Measurements from ENCODE around the gene ARHGEF2. TPM values are rescaled to one million over a fixed set of nuclear protein-coding genes. Genes with fewer than 3 reads are reported as not detected.

ARHGEF2 gene
- total RNA-seq, 1 donor from 2014 or later, result 211 TPM

DNA sequence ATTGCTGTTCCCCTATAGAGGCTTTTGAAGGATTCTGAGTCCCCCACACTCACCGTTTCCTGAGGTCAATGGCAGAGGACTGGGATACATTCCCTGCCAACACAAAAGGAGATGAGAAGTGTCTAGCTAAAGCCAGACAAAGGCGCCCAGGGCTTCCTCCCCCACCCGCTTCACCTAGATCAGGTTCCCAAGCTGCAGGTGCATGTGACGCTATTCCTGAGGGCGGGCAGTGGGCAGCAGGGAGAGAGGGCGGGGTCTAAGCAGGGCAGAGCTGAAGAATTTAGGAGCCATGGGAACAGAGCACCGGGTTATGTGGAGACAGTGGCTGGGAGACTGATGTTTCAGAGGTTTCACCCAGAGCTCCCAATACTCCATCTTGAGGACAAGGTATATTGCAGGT, 6.0 kb upstream of the ARHGEF2 start:
- intact Hi-C loops (cut with micrococcal nuclease), result no loop called here
- DNase-seq (ENCODE audit: low spot score), result no peak
- no peak overlapping the region for H3K27ac Mint-ChIP-seq
- H3K9me3 Mint-ChIP-seq, result no peaks in the 10 kb centered on the region
- H3K4me3 Mint-ChIP-seq (ENCODE audit: low read depth), result no peak overlapping the region
- peaks cover 19% of the 10 kb centered on the region for H3K36me3 Mint-ChIP-seq (ENCODE audit: low read depth)
- no peaks in the 10 kb centered on the region for H3K27me3 Mint-ChIP-seq (ENCODE audit: low read depth)
- peaks cover 43% of the 10 kb centered on the region for H3K4me1 Mint-ChIP-seq (ENCODE audit: low read depth)

DNA sequence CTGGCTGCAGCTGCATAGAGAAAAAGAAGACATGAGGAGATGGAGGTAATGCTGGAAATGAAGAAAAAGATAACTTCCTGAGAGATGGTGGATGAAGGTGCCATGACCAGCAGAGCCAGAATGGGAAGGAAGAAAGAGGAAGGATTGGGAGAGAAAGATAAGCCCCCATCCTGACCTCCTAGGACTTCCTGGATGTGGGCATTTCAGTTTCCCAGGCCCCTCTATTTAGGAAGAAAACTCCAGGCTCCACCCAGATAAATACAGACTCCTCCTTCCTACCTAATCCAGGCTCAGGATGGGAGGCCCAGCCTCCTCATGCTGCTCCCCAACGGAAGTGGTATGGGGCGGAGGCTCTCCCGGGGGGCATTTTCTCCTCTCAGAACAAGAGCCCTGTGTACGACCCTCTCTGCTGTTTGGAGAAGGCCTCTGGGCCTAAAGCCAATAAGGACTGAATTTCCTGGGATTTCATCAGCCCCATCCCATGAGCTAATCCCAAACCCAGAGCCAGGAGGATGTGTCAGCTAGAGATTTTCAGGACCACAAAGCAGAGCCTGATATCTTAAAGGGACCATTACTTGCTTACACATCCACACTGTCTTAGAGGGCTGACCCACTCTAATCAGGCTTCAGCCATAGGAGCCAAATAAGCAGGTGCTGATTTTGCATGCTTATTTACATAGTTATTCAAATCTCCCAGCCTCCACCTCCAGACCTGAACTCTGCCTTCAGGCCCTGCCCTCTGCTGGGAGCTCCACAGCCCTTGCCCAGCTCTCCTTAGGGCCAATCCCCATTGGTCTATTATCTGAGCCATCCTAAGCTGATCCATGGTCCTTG, 5.1 kb upstream of the ARHGEF2 start:
- H3K4me1 Mint-ChIP-seq (ENCODE audit: low read depth), result peaks cover 39% of the 10 kb centered on the region
- no peak overlapping the region for H3K4me3 Mint-ChIP-seq (ENCODE audit: low read depth)
- no peaks in the 10 kb centered on the region for H3K27me3 Mint-ChIP-seq (ENCODE audit: low read depth)
- H3K27ac Mint-ChIP-seq, result no peak overlapping the region
- DNase-seq (ENCODE audit: low spot score), result no peak
- H3K36me3 Mint-ChIP-seq (ENCODE audit: low read depth), result peaks cover 19% of the 10 kb centered on the region
- intact Hi-C loops (cut with micrococcal nuclease), result no loop called here
- H3K9me3 Mint-ChIP-seq, result no peaks in the 10 kb centered on the region

DNA sequence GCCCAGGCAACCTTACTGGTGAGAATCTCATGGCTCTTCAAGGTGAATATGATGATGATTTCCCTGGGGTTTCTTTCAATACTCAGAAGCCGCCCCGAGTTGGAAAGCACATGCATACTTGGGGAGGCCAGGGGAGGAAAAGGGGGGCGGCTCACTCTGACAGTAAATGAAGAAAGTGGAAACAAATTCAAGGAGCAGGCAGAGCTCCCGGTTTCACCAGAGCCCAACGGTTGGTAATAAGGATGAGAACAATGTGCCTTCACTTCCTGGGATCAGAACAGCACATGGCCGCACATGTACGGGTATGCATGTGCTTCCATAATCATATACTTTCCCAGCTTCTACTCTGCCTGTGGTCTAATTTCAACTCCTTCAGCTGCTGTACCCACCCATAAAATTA, 3.8 kb upstream of the ARHGEF2 start:
- no peaks in the 10 kb centered on the region for H3K27me3 Mint-ChIP-seq (ENCODE audit: low read depth)
- H3K27ac Mint-ChIP-seq, result peak overlapping the region; percentile 81
- intact Hi-C loops (cut with micrococcal nuclease), result no loop called here
- no peak for DNase-seq (ENCODE audit: low spot score)
- peak overlapping the region; percentile 6 for H3K4me3 Mint-ChIP-seq (ENCODE audit: low read depth)
- peaks cover 40% of the 10 kb centered on the region for H3K4me1 Mint-ChIP-seq (ENCODE audit: low read depth)
- no peaks in the 10 kb centered on the region for H3K9me3 Mint-ChIP-seq
- peaks cover 25% of the 10 kb centered on the region for H3K36me3 Mint-ChIP-seq (ENCODE audit: low read depth)

DNA sequence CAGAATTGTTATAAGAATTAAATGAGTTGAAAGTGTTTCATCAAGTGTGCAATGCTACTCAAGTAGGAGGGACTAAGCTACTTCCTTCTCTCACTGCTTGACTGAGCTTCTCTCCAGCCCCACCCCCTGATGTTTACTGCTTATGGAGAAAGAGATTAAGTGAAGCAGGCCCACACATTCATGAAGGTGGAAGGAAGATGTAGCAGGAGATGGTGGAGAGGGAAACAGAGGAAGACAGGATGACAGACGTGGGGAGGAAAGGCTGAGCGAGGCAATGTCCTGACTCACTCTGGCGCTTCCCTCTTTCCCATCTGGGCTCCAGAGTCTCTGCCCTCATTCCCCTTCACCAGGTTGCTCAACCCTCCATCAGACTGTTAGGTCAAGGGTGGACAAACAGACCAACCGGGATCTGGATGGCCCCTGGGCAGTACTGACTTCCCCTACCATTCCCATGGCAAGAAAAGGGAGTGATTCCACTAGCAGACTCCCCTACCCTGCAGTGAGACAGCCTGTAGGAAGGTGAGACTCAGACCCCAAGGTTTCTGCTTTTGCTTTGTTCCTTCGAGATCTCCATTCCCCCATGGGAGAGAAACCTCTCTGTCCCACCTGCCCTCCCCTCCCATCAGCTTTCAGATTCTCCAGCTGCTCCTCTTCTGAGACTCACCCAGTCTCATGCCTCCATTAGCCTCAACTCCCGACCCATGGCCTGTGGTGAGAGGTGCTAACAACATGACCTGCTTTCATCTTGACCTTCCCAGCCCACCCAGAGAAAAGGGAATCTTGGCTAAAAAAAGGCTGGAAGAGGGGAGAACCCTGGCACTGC, 3.1 kb upstream of the ARHGEF2 start:
- no peaks in the 10 kb centered on the region for H3K9me3 Mint-ChIP-seq
- H3K27me3 Mint-ChIP-seq (ENCODE audit: low read depth), result no peaks in the 10 kb centered on the region
- peaks cover 41% of the 10 kb centered on the region for H3K4me1 Mint-ChIP-seq (ENCODE audit: low read depth)
- intact Hi-C loops (cut with micrococcal nuclease), result no loop called here
- peaks cover 31% of the 10 kb centered on the region for H3K36me3 Mint-ChIP-seq (ENCODE audit: low read depth)
- peak overlapping the region; percentile 81 for H3K27ac Mint-ChIP-seq
- DNase-seq (ENCODE audit: low spot score), result no peak
- peak overlapping the region; percentile 95 for H3K4me3 Mint-ChIP-seq (ENCODE audit: low read depth)

DNA sequence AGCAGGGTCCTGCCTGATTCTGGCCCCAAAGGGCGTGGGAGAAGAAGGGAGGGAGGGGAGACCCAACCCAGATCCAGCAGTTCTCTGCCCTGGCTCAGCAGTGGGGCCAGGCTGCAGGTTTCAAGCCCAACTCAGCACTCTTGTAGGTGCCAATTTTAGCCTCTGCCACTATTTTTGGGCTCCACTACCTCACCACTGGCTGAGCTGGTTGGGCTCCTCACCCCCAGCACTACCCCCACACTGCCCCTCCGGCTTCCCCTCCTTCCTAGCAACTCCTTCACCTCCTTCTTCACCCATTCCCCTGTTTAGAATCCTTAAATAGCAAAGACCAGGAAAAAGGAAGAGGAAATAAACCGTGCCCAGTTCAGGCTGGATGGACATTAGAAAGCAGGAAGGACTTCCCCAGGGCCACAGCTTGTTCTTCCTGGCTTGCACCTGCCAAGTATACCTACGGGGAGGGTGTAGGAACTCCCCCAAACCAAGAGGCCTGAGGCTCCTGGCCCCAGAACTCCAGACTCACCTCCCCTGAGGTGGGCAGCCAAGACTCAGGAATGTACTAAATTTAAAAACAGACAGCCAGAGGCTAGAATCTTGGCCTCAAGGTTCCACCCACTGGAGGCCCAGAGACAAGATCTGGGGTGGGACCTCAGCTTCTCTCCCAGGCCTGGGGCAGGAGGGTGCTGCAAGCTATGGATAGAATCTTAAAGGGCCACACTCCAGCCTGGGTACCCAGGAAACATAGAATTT, 1.4 kb upstream of the ARHGEF2 start:
- no peak for DNase-seq (ENCODE audit: low spot score)
- H3K27me3 Mint-ChIP-seq (ENCODE audit: low read depth), result no peaks in the 10 kb centered on the region
- peak overlapping the region; percentile 95 for H3K27ac Mint-ChIP-seq
- H3K4me3 Mint-ChIP-seq (ENCODE audit: low read depth), result peak overlapping the region; percentile 95
- H3K4me1 Mint-ChIP-seq (ENCODE audit: low read depth), result peaks cover 51% of the 10 kb centered on the region
- intact Hi-C loops (cut with micrococcal nuclease), result loop anchor here (10.0 kb wide), 1 partner anchor 215 kb away; the partner anchor contains the start of gene SLC25A44
- H3K9me3 Mint-ChIP-seq, result no peaks in the 10 kb centered on the region
- peaks cover 47% of the 10 kb centered on the region for H3K36me3 Mint-ChIP-seq (ENCODE audit: low read depth)

DNA sequence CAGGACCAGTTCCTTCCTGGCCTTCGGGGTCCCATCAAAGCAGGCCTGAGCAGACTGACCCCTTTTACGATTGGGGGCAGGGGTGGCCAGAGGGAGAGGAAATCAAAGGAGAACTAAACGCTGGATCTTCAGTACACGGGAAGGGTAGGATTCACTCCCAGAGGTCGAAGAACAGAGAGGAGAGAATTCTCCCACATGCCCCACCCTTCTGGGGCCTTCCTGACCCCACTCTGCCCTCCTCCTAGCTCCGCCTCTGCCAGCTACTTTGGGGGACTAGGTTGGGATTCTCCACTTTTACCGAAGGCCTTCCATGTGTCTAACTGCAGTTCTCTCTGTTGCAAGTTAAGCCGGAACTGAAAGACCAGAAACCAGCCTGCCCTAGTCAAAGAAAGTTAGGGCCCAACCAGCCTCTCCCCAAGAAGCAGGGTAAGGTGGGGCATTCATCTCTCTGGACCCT, 654 bp upstream of the ARHGEF2 start:
- Mint-ChIP-seq H3K36me3 (ENCODE audit: low read depth) (peaks cover 53% of the 10 kb centered on the region), H3K9me3 (no peaks in the 10 kb centered on the region), H3K4me1 (ENCODE audit: low read depth) (peaks cover 57% of the 10 kb centered on the region), H3K27ac (peak overlapping the region; percentile 95), H3K4me3 (ENCODE audit: low read depth) (peak overlapping the region; percentile 95), H3K27me3 (ENCODE audit: low read depth) (no peaks in the 10 kb centered on the region)
- DNase-seq (ENCODE audit: low spot score), result no peak
- intact Hi-C loops (cut with micrococcal nuclease), result loop anchor here (10.0 kb wide), 1 partner anchor 216 kb away; the partner anchor contains the start of gene SLC25A44

DNA sequence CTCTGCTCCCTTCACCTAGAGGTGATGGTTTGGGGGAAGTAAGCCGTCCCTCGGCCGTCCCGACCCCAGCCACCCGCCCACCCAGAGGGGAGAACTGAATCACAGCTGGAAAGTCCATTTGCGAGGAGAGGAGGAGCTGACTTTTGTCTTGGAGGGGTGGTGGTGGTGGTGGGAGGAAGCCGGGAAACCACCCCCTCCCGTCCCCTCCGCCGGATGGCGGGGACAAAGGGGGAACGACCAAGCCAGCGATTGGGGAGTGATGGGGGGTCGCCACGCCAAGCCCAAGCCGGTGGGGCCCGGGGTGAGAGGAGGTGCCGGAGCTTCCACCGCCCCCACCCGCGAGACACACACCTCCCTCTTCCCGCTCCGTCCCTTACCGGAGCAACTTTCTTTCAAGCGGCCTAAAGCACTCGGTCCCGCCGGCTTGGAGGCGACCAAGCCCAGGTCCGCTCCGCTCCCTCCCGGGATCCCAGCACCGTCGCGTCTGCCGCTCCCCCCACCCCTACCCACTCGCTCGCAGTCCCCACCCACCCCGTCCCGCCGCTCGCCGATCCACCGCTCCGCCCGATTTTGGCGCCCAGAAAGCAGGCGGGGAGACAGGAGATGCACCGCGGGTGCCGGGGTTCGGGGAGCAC, 540 bp downstream of the ARHGEF2 start:
- peak; percentile 16 for DNase-seq (ENCODE audit: low spot score)
- H3K36me3 Mint-ChIP-seq (ENCODE audit: low read depth), result peaks cover 60% of the 10 kb centered on the region
- no peaks in the 10 kb centered on the region for H3K9me3 Mint-ChIP-seq
- peak overlapping the region; percentile 95 for H3K27ac Mint-ChIP-seq
- no peaks in the 10 kb centered on the region for H3K27me3 Mint-ChIP-seq (ENCODE audit: low read depth)
- peaks cover 57% of the 10 kb centered on the region for H3K4me1 Mint-ChIP-seq (ENCODE audit: low read depth)
- intact Hi-C loops (cut with micrococcal nuclease), result loop anchor here (1.0 to 10.0 kb wide), 3 partner anchors 44 to 217 kb away; partner anchors contain the start of genes KHDC4, RIT1 and SLC25A44
- peak overlapping the region; percentile 95 for H3K4me3 Mint-ChIP-seq (ENCODE audit: low read depth)

DNA sequence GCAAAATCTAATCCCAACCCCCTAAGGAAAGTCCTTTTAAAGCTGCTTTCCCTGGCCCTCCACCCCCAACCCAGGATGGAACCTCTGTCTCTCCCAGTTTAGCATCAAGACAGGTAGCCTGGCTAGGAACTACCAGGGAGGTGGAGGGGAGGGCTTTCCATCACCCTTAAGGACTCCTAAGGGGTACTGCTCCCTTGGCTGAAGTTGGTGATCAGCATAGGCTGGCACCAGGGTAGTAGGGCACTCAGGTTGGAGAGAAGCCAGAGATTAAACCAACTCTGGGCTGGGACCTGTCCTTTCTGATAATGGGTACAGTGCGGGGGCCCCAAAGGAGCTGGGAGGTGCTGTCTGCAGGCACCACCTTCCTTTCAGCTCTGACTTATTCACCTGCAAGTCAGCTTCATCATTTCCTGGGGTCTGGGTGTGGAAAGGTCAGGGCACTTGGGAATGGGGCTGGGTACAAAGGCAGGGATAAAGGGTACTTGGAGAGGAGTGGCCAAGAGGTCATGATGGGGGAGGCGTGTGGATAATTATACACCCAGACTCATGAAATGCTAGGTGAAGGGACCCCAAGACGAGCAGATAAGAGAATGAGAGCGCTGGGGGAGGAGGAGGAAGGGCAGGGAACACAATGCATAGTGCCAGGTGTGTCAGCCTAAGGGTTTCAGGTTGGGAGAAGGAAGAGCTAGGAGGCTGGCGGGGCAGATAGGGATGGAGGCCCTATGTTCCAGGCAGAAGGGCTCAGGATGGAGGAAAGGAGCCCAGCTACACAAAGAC, 1.2 kb downstream of the ARHGEF2 start:
- Mint-ChIP-seq H3K27me3 (ENCODE audit: low read depth) (no peaks in the 10 kb centered on the region), H3K4me3 (ENCODE audit: low read depth) (peak overlapping the region; percentile 95), H3K36me3 (ENCODE audit: low read depth) (peaks cover 66% of the 10 kb centered on the region), H3K27ac (peak overlapping the region; percentile 95), H3K9me3 (no peaks in the 10 kb centered on the region), H3K4me1 (ENCODE audit: low read depth) (peaks cover 57% of the 10 kb centered on the region)
- no peak for DNase-seq (ENCODE audit: low spot score)
- intact Hi-C loops (cut with micrococcal nuclease), result loop anchor here (1.0 to 10.0 kb wide), 4 partner anchors 31 to 218 kb away; partner anchors contain the start of genes KHDC4, RIT1 and SLC25A44

DNA sequence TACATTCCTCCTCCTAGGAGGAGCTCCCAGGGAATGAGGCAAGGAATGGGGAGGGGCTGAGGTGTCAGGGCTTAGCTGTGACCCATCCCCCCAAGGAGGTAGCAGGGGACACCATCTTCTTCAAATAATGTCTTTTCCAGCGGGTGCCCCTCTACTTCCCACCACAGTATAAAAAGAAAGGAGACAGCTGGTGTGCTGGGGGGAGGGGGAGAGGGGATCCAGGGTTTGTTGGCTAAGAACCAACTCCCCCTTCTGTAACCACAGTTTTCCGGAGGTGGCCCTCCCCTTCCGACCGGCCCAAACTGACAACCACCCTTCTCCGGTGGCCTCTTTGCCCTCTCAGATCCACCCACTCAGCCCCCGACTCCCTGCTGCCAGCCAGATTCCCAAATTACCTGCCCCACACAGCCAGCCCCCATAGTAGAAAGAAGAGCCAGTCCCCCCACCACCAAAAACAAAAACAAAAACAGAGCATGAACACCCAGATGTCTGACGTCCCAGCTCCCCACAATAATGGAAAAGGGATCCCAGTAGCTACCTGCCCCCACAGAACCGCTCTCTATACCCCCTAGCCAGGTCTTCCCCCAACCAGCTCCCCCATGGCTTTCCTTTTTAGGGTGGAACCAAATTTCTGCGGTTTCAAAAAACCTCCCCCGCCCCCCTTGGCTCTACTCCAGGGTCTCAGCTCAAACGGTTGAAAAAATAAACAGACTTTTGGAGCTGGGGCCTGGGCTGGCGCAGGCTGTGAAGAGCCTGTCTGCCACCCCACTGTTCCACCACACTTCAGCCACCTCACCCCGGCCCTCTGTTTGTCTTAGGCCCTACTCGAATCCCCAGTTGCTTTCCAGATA, 2.1 kb downstream of the ARHGEF2 start:
- peaks cover 64% of the 10 kb centered on the region for H3K36me3 Mint-ChIP-seq (ENCODE audit: low read depth)
- H3K27me3 Mint-ChIP-seq (ENCODE audit: low read depth), result no peaks in the 10 kb centered on the region
- intact Hi-C loops (cut with micrococcal nuclease), result loop anchor here (1.0 to 10.0 kb wide), 3 partner anchors 30 to 219 kb away; partner anchors contain the start of genes RIT1 and SLC25A44
- H3K27ac Mint-ChIP-seq, result peak overlapping the region; percentile 95
- peak overlapping the region; percentile 95 for H3K4me3 Mint-ChIP-seq (ENCODE audit: low read depth)
- H3K9me3 Mint-ChIP-seq, result no peaks in the 10 kb centered on the region
- peak; percentile 34 for DNase-seq (ENCODE audit: low spot score)
- peaks cover 55% of the 10 kb centered on the region for H3K4me1 Mint-ChIP-seq (ENCODE audit: low read depth)

DNA sequence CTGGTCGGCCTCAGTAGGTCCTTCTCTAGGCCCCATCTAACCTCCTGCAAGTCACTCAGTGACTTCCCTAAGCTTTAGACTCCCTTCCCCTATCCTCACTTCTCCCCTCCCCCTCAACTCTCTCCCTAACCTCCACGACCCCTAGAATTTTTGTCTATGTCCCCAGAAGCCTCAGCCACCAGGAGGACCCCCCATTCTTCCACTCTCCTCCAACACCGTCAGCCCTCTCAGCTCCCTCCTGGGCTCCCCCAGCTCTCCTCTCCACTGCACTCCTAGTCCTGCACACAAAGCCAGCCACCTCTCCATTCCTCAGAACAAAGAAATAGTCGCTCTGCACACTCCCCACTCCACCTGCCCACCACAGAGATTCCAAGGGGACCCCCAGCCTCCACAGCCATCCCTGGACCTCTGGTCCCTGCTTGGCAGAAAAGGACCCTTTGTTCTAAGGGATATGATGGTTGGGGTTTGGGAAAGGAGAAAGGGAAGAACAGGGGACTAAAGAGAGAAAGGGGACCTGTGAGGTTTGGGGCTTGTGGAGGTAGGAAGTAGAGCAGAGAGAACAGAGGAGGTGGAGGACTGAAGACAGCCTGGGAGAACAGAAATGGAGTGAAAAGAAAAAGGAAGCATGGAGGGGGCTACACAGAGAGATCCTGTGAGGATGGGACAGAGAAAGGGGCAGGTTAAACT, 2.8 kb downstream of the ARHGEF2 start:
- H3K4me1 Mint-ChIP-seq (ENCODE audit: low read depth), result peaks cover 55% of the 10 kb centered on the region
- H3K9me3 Mint-ChIP-seq, result no peaks in the 10 kb centered on the region
- no peak for DNase-seq (ENCODE audit: low spot score)
- H3K4me3 Mint-ChIP-seq (ENCODE audit: low read depth), result peak overlapping the region; percentile 95
- peak overlapping the region; percentile 95 for H3K27ac Mint-ChIP-seq
- peaks cover 63% of the 10 kb centered on the region for H3K36me3 Mint-ChIP-seq (ENCODE audit: low read depth)
- H3K27me3 Mint-ChIP-seq (ENCODE audit: low read depth), result no peaks in the 10 kb centered on the region
- intact Hi-C loops (cut with micrococcal nuclease), result loop anchor here (1.0 to 10.0 kb wide), 3 partner anchors 29 to 219 kb away; partner anchors contain the start of genes RIT1 and SLC25A44

Measured in activated T-helper 2 cell treated with anti-CD3 and anti-CD28 coated beads, Interferon-gamma antibody, Interleukin-2, Interleukin-4, amounts not matched to agents 10 μg/mL and 5 μg/mL and 100 μg/mL, durations not matched to agents 14 hours and 24 hours and 36 hours (primary cell).